ENCODE measurements around the gene RNU6-9.

GRCh38 chr19:861756-862580, 31.3 kb upstream of the RNU6-9 start:
- peak; percentile 47 for TF ChIP-seq CTCF (IDR thresholded peaks at IDR 0.05)
- no peak for TF ChIP-seq EZH2 (IDR thresholded peaks at IDR 0.05)
- no peak for TF ChIP-seq EZH2phosphoT487 (IDR thresholded peaks at IDR 0.05)
